Retinal pigment epithelial cell (primary cell): ENCODE data around the gene HECTD2.

Experiments used
- DNase-seq: peaks from one replicate; pipeline ENCODE4 v3.0.0-alpha.2; 2010; ENCODE audit warnings: low read depth
- H3K4me3 ChIP-seq: 2 replicates; pipeline ENCODE4 v1.5.1; 2011; ENCODE audit warnings: mild to moderate bottlenecking, low read length, control low read depth, moderate library complexity
- TF ChIP-seq, protein P1 (sequence below): conservative IDR thresholded peaks from 2 replicates; pipeline ENCODE4 v1.5.1; 2011; ENCODE audit warnings: low read depth, low read length, control low read depth, inconsistent platforms

The HECTD2 gene

DNA sequence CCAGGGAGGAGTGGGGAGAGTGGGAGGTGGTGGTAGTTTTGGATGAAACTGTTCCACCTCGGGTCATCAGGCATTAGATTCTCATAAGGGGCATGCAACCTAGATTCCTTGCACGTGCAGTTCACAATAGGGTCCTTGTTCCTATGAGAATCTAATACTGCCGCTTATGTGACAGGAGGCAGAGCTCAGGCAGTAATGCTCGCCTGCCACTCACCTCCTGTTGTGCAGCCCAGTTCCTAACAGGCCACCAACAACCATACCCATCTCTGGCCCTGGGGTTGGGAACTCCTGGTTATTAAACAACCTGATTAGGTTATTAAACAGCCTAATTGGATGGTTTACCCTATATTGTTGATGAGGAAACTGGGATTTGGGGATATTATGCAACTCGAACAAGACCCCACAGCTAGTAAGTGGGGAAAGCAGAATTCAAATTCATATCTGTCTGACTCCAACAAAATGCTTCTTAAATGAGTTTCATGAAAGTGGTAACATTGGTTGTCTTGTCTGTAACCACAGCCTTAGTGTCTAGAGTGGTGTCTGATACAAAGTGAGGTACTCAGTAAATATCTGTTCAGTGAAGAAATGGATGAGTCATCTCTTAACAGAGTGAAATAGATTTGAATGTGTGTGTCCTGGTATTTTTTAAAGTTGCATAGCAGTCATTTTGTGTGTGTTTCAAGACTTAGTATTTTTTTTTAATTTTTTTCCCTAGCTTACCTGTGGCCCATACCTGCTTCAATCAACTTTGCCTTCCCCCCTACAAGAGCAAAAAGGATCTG, 101.6 kb downstream of the HECTD2 start:
- TF ChIP-seq, protein P1, sequence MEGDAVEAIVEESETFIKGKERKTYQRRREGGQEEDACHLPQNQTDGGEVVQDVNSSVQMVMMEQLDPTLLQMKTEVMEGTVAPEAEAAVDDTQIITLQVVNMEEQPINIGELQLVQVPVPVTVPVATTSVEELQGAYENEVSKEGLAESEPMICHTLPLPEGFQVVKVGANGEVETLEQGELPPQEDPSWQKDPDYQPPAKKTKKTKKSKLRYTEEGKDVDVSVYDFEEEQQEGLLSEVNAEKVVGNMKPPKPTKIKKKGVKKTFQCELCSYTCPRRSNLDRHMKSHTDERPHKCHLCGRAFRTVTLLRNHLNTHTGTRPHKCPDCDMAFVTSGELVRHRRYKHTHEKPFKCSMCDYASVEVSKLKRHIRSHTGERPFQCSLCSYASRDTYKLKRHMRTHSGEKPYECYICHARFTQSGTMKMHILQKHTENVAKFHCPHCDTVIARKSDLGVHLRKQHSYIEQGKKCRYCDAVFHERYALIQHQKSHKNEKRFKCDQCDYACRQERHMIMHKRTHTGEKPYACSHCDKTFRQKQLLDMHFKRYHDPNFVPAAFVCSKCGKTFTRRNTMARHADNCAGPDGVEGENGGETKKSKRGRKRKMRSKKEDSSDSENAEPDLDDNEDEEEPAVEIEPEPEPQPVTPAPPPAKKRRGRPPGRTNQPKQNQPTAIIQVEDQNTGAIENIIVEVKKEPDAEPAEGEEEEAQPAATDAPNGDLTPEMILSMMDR, result no peak
- DNase-seq, result no peak
- H3K4me3 ChIP-seq, result no peak overlapping the region

DNA sequence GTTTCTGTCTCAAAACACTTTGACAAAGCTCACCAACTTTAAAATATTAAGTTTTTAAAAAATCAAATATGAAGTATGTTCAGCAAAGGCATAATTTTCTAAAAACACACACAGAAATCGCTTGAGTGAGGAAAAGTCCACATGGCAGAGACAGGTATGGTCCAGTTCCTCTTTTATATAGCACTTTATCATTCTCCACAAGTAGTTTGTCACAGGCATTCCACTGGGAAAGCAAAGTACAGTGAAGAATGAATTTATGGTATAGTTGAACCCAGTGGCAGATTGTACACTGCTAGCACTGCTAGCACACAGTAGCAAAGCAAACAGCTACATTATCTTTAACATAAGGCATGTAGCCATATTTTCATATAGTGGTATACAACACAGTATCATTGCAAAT, 102.3 kb downstream of the HECTD2 start:
- H3K4me3 ChIP-seq, result no peak overlapping the region
- TF ChIP-seq, protein P1, result no peak
- DNase-seq, result no peak

DNA sequence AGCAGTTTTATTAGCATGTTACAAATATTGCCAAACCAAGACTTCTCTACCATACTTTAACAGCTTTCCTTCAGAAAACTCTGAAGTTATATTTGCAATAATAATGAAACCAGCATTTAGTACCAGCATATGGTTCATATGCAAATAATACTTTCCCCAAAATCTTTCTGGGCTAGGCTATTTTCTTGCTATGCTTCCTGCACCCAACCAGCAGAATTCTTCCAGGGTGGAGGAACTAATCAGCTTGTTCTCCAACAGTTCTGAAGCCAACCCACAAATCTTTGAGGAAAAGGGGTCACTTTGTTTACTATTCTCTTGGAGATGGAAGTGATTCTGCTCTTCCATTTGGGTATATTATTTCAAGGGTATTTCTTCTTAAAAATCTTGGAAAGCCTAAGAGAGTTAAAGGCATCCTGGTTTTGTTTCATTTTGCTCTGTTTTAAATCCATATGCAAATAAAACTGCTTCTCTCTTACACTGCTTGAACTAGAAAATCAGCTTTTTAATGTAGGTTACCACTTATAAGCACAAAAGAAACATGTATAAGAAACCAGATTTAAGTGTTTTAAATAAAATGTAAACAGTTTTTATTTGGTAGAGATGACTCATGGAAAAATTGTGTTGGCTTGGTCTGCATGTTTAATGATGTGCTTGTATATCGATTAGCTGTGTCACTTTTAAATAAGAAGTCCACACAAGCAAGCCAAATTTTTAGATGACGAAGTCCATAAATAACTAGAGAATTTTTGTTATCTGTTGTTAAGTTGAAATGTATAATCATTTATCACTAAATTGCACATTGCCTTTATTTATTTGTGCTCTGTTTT, 103.7 kb downstream of the HECTD2 start:
- no peak overlapping the region for H3K4me3 ChIP-seq
- TF ChIP-seq, protein P1, result no peak
- no peak for DNase-seq

DNA sequence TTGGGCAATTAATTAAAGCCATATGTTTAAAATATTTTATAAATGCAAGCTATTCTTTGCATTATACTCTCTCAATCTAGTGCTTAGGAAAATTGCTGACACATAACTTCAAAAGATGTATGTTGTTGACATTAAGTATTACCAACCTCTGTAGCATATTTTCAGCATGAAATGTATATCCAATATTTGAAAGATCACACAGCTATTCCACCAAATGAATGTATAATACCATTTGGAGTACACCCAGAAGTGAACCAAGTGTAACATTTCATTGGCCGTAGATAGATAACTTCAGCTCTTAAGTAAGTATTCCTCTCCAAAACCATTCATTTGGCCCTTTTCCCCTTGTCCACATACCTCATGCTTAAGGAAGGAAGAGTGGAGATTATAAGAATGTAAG, 104.6 kb downstream of the HECTD2 start:
- TF ChIP-seq, protein P1, result no peak
- DNase-seq, result no peak
- no peak overlapping the region for H3K4me3 ChIP-seq

DNA sequence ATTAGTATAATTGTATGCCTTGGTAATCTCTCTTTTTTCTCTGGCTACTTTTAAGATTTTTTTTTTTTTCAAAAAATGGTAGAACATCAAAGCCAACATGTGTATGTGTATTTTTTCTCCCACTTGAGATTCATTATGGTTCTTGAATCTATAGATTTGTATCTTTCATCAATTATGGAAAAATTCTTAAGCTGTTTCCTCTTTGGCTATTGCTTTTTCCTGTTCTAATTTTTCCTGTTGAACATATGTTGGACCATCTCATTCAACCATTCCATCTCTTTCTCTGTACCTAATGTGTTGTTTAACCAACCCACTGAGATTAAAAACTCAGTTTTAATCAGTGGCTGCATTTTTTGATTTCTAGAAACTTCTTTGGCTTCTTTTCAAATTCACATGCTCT, 107.2 kb downstream of the HECTD2 start:
- DNase-seq, result no peak
- H3K4me3 ChIP-seq, result no peak overlapping the region
- TF ChIP-seq, protein P1, result no peak

DNA sequence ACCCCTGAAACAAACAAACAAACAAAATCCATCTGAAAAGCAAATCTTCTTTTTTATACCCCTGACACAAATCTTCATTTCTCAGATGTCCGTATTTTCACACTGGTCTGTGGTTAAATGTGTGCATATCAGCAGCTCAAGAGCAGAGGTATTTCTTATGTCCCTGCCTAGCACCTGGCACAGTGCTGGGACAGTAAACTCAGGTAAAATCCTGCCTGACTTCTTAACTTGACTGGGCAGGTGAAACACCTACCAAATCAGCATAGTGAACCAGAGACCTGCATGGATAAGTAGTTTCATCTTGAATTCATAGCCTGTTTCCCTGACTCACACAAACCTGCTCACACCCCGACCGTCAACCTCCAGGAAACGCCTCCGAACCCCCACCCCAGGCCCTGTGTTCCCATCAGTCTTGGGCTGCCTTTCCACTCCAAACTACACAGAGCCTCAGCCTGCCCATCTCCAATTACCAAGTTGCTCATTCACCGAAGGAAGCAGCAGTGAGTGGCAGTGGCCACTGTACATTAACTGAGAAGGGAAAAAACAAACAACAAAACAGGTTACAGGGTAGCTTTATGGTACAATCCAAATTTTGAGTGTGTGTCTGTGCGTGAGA, 109.9 kb downstream of the HECTD2 start:
- TF ChIP-seq, protein P1, result no peak
- no peak for DNase-seq
- H3K4me3 ChIP-seq, result no peak overlapping the region
